SIG-M5 (cell line): ENCODE measurements around the gene GOPC.
"Not testable (repeated sequence)": the region's sequence is repeated elsewhere in the genome, so short reads cannot be mapped to it uniquely, and the experiment has no call there.

Source experiments
- DNase-seq: peaks from one replicate; lab custom pipeline; 2025; lab: John Stamatoyannopoulos, UW

The GOPC gene

GRCh38 chr6:117548797-117549301, 53.5 kb downstream of the GOPC start:
- DNase-seq: no peak

- no peak for DNase-seq
These were observed 54.4 kb downstream of the GOPC start for GRCh38 chr6:117547688-117548621.

DNA sequence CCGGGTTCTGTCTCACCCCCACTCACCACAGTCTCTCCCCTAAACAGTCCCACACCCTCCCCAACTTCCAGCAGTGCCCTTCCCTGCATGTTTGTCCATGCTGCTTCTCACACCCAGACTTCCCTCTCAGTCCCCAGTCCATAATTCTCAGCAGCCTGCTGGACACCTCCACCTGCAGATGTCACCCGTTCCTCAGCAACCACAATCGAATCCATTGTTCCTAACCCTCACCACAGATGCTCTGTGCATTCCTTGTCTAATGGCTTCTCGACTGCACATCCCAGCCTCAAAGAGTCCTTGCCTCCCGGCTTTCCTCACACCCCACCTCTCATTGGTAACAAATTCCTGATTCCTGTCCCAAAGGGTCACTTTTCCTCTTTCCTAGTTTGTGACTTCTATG, 55.6 kb downstream of the GOPC start:
- DNase-seq: no peak

DNA sequence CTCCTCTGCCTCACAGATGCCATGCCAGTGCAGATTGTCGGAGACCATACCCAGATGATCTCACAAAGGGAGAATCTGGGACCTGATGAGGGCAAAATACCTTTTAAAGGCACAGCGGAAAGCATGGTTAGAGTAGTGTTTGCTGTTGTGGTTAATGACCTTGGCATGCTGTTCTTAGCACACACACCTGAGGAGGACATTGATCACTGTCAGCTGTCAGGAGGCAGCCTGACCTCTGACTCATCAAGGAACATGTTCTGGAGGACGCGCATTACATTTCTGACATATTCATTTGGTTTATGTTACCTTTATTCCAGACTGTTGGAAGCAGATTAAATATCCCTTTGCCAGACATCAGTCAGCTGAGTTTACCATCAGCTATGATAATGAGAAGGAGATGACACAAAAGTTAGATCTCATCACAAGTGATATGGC, 57.1 kb downstream of the GOPC start:
- DNase-seq: no peak

GRCh38 chr6:117544716-117545115, 57.6 kb downstream of the GOPC start:
- DNase-seq: no peak

GRCh38 chr6:117542493-117542892, 59.8 kb downstream of the GOPC start:
- no peak for DNase-seq

DNA sequence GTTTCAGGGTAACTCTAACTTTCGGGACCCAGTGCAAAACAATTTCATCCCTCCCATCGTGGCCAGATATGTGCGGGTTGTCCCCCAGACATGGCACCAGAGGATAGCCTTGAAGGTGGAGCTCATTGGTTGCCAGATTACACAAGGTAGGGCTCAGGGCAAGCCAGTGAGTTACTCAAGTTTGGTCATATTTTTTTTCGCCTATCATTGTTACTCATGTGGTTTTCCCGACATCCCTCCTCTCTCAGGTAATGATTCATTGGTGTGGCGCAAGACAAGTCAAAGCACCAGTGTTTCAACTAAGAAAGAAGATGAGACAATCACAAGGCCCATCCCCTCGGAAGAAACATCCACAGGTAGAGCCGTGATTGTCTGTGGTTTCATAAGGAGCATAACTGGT, 61.6 kb downstream of the GOPC start:
- no peak for DNase-seq

DNA sequence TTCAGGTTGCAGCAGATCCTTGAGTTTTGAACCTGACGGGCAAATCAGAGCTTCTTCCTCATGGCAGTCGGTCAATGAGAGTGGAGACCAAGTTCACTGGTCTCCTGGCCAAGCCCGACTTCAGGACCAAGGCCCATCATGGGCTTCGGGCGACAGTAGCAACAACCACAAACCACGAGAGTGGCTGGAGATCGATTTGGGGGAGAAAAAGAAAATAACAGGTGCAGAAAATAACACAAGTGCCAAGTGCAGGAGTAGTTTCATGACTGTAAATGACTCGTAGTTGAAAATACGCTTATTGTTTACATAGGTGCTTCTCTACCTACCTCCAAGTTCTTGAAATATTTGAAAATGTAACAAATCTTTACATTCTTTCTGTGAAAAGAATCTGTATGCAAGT, 63.7 kb downstream of the GOPC start:
- DNase-seq: no peak

GRCh38 chr6:117536317-117536716, 66.0 kb downstream of the GOPC start:
- no peak for DNase-seq

DNA sequence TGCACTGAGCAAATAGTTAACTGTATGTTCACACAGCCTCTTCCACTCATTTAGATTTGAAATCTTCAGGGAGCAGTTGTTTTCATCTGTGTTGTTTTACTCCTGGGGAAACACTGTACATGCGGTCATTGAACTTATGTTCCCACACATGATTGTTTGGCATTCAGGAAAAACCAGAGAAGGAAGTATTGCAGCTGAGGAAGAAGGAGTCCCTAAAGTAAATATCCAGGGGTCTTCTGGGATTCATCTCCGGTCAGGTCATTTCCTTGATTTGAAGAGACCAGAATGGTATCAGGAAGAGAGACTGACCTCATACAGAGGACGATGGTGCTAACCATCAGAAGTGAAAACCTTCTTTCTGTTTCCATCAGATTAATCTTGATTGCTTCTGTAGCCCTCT, 67.3 kb downstream of the GOPC start:
- DNase-seq: no peak

GRCh38 chr6:117533775-117534174, 68.5 kb downstream of the GOPC start:
- no peak for DNase-seq

DNA sequence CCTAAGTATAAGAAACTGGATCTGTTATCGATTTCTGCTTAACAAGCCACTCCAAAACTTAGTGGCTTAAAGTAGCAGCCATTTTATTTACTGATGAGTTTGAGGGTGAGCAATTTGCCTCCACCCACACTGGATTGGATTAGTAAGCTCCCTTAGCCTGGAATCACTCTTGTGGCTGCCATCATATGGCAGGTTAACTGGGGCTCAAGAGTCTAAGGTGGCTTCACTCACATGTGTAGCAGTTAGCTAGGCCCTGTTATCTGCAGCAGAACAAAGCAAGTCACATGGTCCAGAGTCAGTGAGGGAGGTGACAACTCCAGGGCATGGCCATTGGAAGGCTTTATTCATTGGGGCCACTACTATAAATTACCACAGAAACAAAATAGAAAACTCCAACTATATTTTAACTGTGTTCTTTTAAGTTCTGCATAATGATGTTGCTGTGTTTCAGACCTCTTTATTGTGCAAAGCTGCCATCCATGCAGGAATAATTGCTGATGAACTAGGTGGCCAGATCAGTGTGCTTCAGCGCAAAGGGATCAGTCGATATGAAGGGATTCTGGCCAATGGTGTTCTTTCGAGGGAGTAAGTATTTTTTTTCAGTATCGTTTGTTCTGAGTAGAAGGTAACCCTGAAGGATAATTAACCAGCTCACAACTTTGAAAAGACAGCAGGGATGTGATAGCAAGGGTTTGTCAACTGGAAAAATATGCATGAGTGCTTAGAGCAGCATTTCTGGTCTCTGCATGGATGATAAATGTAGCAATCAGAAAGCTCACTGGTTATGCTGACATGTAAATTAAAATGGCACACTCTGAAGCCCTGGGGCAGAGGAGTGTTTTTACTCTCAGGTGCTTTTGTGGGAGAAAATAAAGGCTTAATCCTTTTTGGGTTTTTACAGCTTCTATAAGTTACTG, 70.2 kb downstream of the GOPC start:
- no peak for DNase-seq

DNA sequence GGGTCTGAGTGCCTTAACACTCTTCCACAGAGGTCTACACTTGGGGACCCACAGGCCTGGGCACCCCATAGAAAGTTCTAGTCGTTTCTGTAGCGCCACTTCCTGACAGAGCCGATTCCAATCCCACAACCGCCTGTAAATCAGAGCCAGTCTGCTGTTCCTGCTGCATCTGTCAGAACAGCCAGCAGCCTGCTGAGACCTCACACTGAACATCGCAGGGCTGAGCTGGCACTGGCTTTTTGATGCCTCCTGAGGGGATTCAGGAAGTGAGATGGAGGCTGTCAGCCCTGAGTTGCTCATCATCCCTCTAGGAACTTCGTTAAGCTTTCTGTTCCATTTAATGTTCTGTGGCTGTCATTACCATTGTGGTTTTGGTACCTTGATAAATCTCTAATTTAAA, 71.0 kb downstream of the GOPC start:
- DNase-seq: no peak

GRCh38 chr6:117530467-117531242, 71.7 kb downstream of the GOPC start:
- no peak for DNase-seq

- DNase-seq: no peak
These were observed 76.7 kb downstream of the GOPC start for GRCh38 chr6:117525607-117526006.

DNA sequence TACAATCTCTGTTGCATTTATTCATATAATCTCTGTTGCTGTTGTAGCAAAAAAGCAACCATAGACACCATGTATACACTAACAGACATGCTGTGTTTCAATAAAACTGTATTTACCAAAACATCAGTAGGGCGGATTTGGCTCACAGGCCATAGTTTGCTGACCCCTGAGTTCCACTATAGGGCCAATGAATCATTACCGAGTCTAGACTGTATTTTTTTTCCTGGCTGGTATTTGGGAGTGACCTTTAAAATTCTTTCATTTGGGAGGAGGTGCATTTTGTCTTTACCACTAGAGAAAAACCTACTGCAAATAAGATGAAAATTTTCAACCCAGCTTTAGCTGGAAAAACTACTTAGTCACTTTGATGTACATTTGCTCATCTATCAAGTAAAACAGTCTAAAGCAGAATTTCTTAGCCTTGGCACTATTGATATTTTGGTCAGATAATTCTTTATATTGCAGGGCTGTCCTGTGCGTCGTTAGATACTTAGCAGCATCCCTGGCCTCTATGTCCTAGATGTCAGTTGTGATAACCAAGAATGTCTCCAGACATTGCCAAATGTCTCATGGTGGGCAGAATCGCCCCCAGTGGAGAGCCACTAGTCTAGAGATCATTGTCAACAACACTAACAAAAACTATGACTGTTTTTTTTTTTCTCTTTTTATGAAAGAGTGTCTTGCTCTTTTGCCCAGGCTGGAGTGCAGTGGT, 80.4 kb downstream of the GOPC start:
- DNase-seq: no peak

GRCh38 chr6:117520603-117521395, 81.5 kb downstream of the GOPC start:
- no peak for DNase-seq

DNA sequence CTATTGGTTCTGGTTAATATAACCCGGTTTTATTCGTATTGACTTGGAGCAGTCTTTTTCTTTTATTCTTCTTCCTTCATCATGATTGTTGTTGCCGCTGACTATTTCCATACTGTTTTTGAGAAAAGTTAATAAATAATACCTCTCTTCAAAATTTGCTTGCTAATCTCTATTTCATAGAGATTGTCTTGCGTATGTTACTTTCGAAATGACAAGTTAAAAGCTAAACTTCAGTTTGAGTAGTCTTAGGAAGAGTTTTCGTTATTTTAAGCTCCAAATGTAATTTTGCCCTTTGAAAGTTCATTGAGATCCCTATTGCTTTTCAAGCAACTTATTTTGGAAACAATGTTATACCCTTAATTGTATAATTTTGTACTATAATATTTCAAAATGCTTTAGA, 83.4 kb downstream of the GOPC start:
- DNase-seq: no peak

- DNase-seq: not testable (repeated sequence)
These were observed 84.3 kb downstream of the GOPC start for GRCh38 chr6:117517995-117518394.

DNA sequence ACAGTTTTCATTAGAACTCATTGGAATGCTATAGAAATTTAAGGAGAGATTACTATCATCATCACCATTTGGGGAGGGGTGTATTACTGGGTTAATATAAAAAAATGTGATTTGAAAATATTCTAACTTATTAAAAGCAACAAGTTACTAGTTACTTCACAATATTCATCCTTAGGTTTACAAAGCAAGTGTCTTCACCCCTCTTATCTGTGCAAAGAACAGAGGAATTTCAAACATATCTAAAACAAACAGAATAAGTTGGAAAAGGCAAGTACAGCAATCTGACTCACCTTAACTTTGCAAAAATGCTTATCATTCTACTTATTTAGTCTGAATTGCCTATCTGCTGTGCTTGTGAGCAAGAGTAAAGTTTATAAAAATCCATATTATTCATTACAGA, 87.0 kb downstream of the GOPC start:
- no peak for DNase-seq
